ENCODE measurements around the gene SPRY2.

The SPRY2 gene

GRCh38 chr13:80341101-80341755 is at the start of gene SPRY2:
Gene SPRY2, minus strand, starts transcription at chr13:80341126. Its CDS starts 3,421 bp downstream, at chr13:80337705.
- DNase-seq, result peak; percentile 90
- in situ Hi-C loops (cut with MboI; ENCODE audit: low pct_unique_long_range_greater_than_20kb, low sequenced_read_pairs), result no loop called here

DNA sequence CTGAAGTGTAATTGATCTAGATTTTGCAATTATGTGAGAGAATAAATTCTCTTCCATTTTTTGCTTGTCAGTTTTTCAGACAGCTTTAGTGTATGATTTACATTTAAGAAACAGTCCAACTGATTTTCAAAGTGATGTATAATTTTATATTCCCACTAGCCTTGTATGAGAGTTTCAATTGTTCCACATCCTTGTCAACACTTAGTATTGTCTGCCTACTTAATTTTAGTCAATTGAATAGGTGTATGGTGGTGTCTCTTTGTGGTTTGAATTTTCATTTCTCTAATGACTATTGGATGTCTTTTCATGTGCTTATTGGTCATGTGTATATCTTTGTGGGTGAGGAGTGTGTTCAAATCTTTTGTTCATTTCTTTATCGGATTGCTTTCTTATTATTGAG is 49.4 kb upstream of the SPRY2 start:
- in situ Hi-C loops (cut with MboI; ENCODE audit: low pct_unique_long_range_greater_than_20kb, low sequenced_read_pairs), result no loop called here
- DNase-seq, result no peak

GRCh38 chr13:80389073-80390038 is 48.4 kb upstream of the SPRY2 start:
- in situ Hi-C loops (cut with MboI; ENCODE audit: low pct_unique_long_range_greater_than_20kb, low sequenced_read_pairs), result no loop called here
- no peak for DNase-seq

GRCh38 chr13:80388506-80388905 is 47.6 kb upstream of the SPRY2 start:
- DNase-seq, result no peak
- in situ Hi-C loops (cut with MboI; ENCODE audit: low pct_unique_long_range_greater_than_20kb, low sequenced_read_pairs), result no loop called here

GRCh38 chr13:80386592-80386991 is 45.7 kb upstream of the SPRY2 start:
- no peak for DNase-seq
- in situ Hi-C loops (cut with MboI; ENCODE audit: low pct_unique_long_range_greater_than_20kb, low sequenced_read_pairs), result no loop called here

- in situ Hi-C loops (cut with MboI; ENCODE audit: low pct_unique_long_range_greater_than_20kb, low sequenced_read_pairs), result no loop called here
- DNase-seq, result no peak
Observed at GRCh38 chr13:80386002-80386401, 45.1 kb upstream of the SPRY2 start.

- no peak for DNase-seq
- in situ Hi-C loops (cut with MboI; ENCODE audit: low pct_unique_long_range_greater_than_20kb, low sequenced_read_pairs), result no loop called here
Observed at GRCh38 chr13:80382576-80382975, 41.6 kb upstream of the SPRY2 start.

GRCh38 chr13:80379245-80379644 is 38.3 kb upstream of the SPRY2 start:
- no peak for DNase-seq
- in situ Hi-C loops (cut with MboI; ENCODE audit: low pct_unique_long_range_greater_than_20kb, low sequenced_read_pairs), result no loop called here

GRCh38 chr13:80376554-80376953 is 35.6 kb upstream of the SPRY2 start:
- in situ Hi-C loops (cut with MboI; ENCODE audit: low pct_unique_long_range_greater_than_20kb, low sequenced_read_pairs), result no loop called here
- DNase-seq, result no peak

DNA sequence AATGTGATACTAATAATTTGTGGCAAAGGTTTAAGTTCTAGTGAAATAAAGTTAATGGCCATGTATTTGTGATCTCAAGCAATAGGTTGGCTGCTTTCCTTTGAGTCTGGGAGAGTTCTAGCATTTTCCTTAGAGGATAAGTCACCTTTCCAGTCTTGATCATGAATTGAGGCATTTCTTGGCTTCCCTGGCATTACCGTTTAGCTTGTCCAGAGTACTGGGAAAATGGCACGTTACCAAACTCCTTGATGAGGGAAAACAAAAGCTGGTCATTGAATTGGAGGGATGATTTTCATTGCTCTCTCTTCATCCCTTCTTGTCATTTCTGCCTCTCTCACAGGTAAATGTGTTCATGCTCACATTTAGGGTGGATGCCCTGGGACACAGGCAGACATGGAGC is 34.0 kb upstream of the SPRY2 start:
- no peak for DNase-seq
- in situ Hi-C loops (cut with MboI; ENCODE audit: low pct_unique_long_range_greater_than_20kb, low sequenced_read_pairs), result no loop called here

GRCh38 chr13:80374444-80374843 is 33.5 kb upstream of the SPRY2 start:
- no peak for DNase-seq
- in situ Hi-C loops (cut with MboI; ENCODE audit: low pct_unique_long_range_greater_than_20kb, low sequenced_read_pairs), result no loop called here

DNA sequence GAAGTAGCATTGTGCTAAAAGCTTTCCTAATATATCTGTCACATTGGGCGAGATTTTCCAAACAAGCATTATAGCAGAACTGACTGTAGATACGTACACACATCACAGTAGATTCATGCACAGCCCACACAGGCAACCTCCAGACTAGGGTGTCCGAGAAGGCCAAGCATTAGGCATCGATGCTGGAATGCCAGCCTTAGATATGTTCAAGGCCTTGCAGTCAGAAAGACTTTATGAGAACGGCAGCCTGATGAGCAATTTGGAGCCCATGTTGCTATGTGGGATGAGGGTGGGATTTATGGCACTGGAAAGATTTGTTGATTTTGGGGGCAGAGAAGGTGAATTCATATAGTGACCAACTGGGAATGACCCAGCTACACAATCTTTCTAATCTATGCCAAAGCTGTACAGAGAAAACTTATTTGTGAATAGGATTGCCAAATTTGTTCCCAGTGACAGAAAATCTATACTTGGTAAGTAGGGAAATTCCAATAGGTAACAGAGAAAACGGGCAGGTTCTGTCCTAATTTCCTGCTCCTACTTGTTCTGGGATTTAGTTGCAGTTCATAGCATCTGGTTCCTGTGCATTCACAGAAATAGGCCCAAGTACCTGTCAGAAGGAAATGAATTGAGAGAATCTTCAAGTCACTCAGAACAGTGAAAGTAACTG is 31.0 kb upstream of the SPRY2 start:
- in situ Hi-C loops (cut with MboI; ENCODE audit: low pct_unique_long_range_greater_than_20kb, low sequenced_read_pairs), result no loop called here
- DNase-seq, result no peak

GRCh38 chr13:80367473-80367872 is 26.5 kb upstream of the SPRY2 start:
- no peak for DNase-seq
- in situ Hi-C loops (cut with MboI; ENCODE audit: low pct_unique_long_range_greater_than_20kb, low sequenced_read_pairs), result no loop called here

DNA sequence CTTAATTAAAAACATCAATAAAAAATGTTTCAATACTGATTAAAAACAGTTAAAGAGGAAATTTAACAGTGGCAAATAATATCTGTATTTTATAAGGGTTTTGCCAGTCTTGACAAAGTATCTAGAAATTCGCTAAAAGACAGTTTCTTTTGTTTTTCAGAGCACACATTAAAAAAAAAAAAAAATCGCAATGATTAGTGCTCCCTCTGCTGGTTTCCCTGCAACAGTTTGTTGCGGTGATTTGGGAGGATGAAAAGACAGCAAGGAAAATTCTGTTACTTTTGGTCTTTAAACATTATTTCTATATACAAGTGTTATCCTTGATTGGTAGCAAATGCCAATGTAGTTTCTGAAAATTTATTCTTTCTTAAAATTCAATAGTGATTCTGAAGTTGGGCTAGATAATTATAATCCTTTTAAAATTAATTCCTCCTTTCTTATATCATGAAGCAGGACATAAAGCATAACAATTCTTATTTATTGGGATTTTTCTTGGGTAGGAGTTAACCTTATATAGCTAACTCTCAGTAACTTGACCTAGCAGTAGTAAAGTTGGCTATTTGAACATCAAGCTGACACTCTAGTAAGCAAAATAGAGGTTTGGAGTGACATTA is 23.1 kb upstream of the SPRY2 start:
- DNase-seq, result peak; percentile 43
- in situ Hi-C loops (cut with MboI; ENCODE audit: low pct_unique_long_range_greater_than_20kb, low sequenced_read_pairs), result no loop called here

DNA sequence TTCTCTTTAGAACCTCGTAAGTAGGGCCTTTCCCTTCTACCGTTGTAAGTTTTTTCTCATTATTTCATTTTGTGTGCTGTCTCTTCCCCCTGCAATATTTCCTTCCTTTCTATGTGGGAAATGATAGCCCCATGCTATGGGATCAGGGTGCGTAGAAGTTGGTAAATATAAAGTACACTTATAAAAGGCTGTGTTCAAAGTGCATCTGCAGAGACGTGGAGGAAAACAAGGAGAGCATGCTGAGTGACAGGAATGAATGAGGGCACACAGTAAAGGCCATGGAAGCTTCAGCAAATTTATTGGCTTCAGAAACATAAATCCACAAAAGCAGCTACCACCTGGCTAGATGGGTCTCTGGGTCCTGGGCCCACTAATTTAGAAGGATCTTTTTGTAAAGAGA is 21.6 kb upstream of the SPRY2 start:
- DNase-seq, result no peak
- in situ Hi-C loops (cut with MboI; ENCODE audit: low pct_unique_long_range_greater_than_20kb, low sequenced_read_pairs), result no loop called here

DNA sequence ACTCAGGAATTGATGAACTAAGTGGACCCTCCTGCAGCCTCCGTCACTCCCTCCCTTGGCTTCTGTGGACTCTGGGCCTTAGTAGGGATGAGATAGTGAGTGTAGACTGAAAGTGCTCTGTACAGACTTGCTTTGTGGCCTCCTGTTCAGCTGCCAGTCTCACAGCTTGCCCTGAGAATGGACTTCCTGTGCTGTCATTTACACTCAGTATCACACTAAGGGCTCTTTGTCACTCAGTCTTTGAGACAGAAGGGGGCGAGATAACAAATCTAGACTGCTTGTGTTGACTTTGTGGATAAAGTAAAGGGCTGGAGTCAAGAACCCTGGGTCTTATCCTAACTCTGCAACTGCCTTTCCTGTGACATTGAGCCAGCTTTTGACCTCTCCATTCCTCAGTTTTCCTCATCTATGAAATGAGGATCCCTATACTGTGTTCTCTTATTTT is 21.0 kb upstream of the SPRY2 start:
- in situ Hi-C loops (cut with MboI; ENCODE audit: low pct_unique_long_range_greater_than_20kb, low sequenced_read_pairs), result no loop called here
- DNase-seq, result peak; percentile 58

DNA sequence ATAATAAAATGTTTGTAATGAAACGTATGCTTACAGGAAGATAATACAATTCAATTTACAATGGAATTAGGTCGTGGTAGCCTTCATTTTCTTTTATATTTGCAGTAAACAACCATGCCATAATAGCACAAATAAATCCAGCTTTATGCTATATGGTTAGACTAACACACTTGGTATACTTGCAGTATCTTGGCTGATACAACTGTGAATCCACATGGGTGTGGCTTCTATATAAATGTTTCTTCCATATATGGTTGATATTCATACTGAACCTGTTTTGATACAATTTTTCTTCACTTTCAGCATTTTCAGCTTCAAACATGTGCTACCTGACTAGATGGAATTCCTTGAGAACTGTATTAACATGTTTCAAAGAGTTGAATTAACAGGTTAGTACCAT is 20.4 kb upstream of the SPRY2 start:
- no peak for DNase-seq
- in situ Hi-C loops (cut with MboI; ENCODE audit: low pct_unique_long_range_greater_than_20kb, low sequenced_read_pairs), result no loop called here

DNA sequence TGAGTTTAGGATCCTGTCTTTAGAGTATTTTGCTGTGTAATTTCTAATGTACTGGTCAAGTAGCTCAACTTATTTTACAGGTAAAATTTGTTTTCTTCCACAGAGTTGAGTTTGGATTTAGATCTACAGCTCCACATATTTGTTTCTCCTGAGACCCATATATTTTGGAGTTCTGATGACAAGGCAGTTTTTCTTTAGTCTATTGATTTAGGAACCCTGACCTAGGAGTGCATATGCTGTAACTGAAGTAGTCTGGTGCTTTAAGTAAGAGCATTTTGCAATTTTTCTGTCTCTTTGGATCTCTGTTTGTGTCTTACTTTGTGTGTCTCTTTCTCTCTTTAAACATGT is 19.5 kb upstream of the SPRY2 start:
- in situ Hi-C loops (cut with MboI; ENCODE audit: low pct_unique_long_range_greater_than_20kb, low sequenced_read_pairs), result no loop called here
- no peak for DNase-seq

DNA sequence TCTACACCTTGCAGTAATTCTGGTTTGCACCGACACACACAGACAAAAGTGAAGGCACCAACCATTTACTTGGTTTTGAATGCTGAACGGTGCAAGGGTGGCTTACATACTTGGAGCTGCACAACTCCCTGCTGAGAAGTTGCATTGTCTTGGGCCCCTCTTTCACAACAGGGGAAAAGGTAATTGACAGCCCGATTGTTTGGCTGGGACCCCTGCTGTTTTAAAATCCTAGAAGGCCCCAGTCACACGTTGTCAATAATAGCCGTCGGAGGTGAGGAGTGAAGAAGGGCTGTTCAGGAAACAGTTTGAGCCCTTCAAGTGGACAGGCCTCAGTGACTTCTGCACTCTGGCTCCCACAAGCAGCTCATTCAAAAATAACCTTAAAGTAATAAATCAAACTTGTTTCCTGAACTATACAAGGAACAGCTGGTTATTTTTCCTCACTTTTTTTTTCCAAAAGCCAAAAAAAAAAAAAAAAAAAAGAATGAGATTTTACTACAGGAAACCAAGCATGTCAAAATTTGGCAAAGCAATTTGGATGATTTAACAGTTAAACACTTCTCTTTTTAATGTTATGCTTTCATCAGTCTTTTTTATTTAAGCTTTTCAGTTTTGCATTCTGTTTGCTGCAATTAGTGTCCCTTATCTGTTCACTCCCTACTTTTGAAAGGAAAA is 19.0 kb upstream of the SPRY2 start:
- in situ Hi-C loops (cut with MboI; ENCODE audit: low pct_unique_long_range_greater_than_20kb, low sequenced_read_pairs), result no loop called here
- peak; percentile 75 for DNase-seq

Measured in KBM-7 (cell line).